OCI-LY1 (cell line): ENCODE measurements around the gene PTGES2.

Experiments used
- CTCF ChIP-seq: fragments of 200-600 bp; sonication (generic), shearing (Covaris generic); IDR thresholded peaks from 2 replicates; pipeline ENCODE4 v1.5.1; 2017; ENCODE audit warnings: mild to moderate bottlenecking, antibody characterized with exemption, low read length, moderate library complexity, mixed read lengths
- EZH2 ChIP-seq: fragments of 200-600 bp; sonication (generic), shearing (Covaris generic); IDR thresholded peaks from 2 replicates; pipeline ENCODE4 v1.8.0; 2017; ENCODE audit warnings: borderline replicate concordance, mixed run types, mild to moderate bottlenecking, antibody characterized with exemption, low read length, moderate library complexity, mixed read lengths

GRCh38 chr9:128102861-128103588 lies 24.5 kb downstream of the PTGES2 start:
- no peak for TF ChIP-seq EZH2
- no peak for TF ChIP-seq CTCF
